Thoracic aorta (tissue), 2 donors: ENCODE measurements around the gene WEE2. TPM values are rescaled to one million over a fixed set of nuclear protein-coding genes. Genes with fewer than 3 reads are reported as not detected.

ENCODE experiments used
- ATAC-seq: fragments of 150-250 bp; one replicate; pipeline ENCODE4 v1.8.0; 2017; ENCODE audit warnings: low read depth; ENCODE audit not compliant: insufficient number of reproducible peaks, low FRiP score
- DNase-seq: peaks from one replicate; pipeline ENCODE4 v3.0.0-alpha.2; 2020; ENCODE audit warnings: low spot score
- H3K27ac ChIP-seq, 2 donors: fragments of 200-600 bp; sonication (generic); 1 replicate in 1 of 2; 2 replicates in 1 of 2; pipeline ENCODE4 v1.5.1; 2016; ENCODE audit warnings: mild to moderate bottlenecking in 2 of 2, moderate library complexity in 2 of 2
- H3K27me3 ChIP-seq: fragments of 200-600 bp; sonication (generic); replicated peaks from 2 replicates; pipeline ENCODE4 v1.6.0; 2016; ENCODE audit warnings: mild to moderate bottlenecking; ENCODE audit not compliant: insufficient read depth
- H3K36me3 ChIP-seq: fragments of 200-600 bp; sonication (generic); one replicate; pipeline ENCODE4 v1.5.1; 2016
- H3K4me1 ChIP-seq, 2 donors: fragments of 200-600 bp; sonication (generic); 1 replicate in 1 of 2; 2 replicates in 1 of 2; pipeline versions ENCODE4 v1.5.1 to v1.6.0; 2016; ENCODE audit warnings: low read depth in 2 of 2, mild to moderate bottlenecking in 1 of 2; ENCODE audit not compliant: control insufficient read depth in 1 of 2
- H3K4me3 ChIP-seq: fragments of 200-600 bp; sonication (generic); 2 replicates; pipeline ENCODE4 v1.5.1; 2016; ENCODE audit warnings: mild to moderate bottlenecking
- H3K9me3 ChIP-seq: fragments of 200-600 bp; sonication (generic); 2 replicates; pipeline ENCODE4 v1.5.1; 2016
- total RNA-seq, 2 donors: library from RNA; depleted of rRNA; stranded (reverse); fragments of >200 nt; gene quantifications; one replicate each; pipeline versions ENCODE4 v1.1.0 to v1.2.3, GENCODE V29; 2016
- TF ChIP-seq, protein P1 (sequence below): fragments of 200-600 bp; sonication (generic); IDR thresholded peaks from one replicate; pipeline ENCODE4 v1.5.1; 2019; ENCODE audit warnings: antibody characterized with exemption

WEE2 gene
- total RNA-seq, 2 donors from 2014 or later = not detected

DNA sequence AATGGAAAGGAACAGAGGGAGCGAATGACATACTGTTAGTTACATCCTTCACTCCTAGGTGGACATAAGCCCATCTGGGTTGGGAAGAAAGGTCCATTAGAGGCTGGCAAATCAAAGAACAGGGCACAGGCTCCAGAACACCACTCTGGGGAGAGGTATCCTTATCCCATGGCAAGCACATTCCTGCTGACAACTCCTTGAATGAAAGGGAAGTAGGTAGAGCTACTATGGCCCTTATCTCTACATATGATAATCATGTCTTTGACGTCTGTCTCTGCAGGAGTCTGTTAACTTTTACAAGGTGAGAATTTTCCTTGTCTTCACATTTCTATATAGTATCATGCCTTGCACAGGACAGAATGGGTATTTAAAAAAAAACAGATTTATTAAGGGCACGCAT lies 16.6 kb upstream of the WEE2 start:
- TF ChIP-seq, protein P1, sequence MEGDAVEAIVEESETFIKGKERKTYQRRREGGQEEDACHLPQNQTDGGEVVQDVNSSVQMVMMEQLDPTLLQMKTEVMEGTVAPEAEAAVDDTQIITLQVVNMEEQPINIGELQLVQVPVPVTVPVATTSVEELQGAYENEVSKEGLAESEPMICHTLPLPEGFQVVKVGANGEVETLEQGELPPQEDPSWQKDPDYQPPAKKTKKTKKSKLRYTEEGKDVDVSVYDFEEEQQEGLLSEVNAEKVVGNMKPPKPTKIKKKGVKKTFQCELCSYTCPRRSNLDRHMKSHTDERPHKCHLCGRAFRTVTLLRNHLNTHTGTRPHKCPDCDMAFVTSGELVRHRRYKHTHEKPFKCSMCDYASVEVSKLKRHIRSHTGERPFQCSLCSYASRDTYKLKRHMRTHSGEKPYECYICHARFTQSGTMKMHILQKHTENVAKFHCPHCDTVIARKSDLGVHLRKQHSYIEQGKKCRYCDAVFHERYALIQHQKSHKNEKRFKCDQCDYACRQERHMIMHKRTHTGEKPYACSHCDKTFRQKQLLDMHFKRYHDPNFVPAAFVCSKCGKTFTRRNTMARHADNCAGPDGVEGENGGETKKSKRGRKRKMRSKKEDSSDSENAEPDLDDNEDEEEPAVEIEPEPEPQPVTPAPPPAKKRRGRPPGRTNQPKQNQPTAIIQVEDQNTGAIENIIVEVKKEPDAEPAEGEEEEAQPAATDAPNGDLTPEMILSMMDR = no peak
- H3K9me3 ChIP-seq = no peaks in the 10 kb centered on the region
- H3K4me1 ChIP-seq = peaks cover 13 to 18% of the 10 kb centered on the region in 2 donors
- H3K27ac ChIP-seq = no peak overlapping the region
- H3K4me3 ChIP-seq = no peak overlapping the region
- H3K36me3 ChIP-seq = no peaks in the 10 kb centered on the region
- no peak for DNase-seq
- no peak for ATAC-seq
- no peaks in the 10 kb centered on the region for H3K27me3 ChIP-seq

DNA sequence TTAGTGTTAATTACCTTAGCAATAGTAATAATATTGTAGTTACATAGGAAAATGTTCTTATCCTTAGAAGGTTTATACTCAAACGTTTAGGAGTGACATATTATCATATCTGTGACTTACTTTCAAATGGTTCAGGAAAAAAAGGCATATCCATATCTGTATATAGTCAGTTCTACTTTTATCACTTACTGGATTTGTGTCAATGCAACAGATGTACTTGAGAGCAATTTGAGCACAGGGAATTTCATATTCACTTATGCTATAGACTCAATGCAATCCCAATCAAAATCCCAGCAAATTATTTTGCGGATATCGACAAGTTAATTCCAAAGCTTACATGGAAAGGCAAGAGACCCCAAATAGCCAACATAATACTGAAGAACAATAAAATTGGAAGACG lies 16.2 kb upstream of the WEE2 start:
- H3K4me1 ChIP-seq = peaks cover 10 to 18% of the 10 kb centered on the region in 2 donors
- no peaks in the 10 kb centered on the region for H3K27me3 ChIP-seq
- TF ChIP-seq, protein P1 = no peak
- H3K9me3 ChIP-seq = no peaks in the 10 kb centered on the region
- H3K36me3 ChIP-seq = no peaks in the 10 kb centered on the region
- ATAC-seq (no peak), DNase-seq (no peak)
- H3K4me3 ChIP-seq = no peak overlapping the region
- H3K27ac ChIP-seq = no peak overlapping the region

DNA sequence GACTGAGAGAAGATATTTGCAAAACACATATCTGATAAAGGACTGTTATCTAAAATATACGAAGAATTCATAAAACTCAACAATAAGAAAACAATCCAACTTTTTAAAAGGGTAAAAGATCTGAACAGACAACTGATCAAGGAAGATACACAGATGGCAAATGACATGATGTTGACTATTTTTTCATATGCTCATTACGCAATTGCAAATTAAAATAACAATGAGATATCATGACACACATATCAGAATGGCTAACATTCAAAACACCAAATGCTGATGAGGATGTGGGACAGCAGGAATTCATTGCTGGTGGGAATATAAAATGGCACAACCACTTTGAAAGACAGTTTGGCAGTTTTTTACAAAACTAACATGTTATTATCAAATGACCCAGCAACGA lies 15.1 kb upstream of the WEE2 start:
- DNase-seq (no peak), ATAC-seq (no peak)
- Histone ChIP-seq H3K27ac (no peak overlapping the region), H3K4me3 (no peak overlapping the region), H3K4me1 (peaks cover 7 to 17% of the 10 kb centered on the region in 2 donors), H3K27me3 (no peaks in the 10 kb centered on the region), H3K36me3 (no peaks in the 10 kb centered on the region), H3K9me3 (no peaks in the 10 kb centered on the region)
- TF ChIP-seq, protein P1 = no peak

DNA sequence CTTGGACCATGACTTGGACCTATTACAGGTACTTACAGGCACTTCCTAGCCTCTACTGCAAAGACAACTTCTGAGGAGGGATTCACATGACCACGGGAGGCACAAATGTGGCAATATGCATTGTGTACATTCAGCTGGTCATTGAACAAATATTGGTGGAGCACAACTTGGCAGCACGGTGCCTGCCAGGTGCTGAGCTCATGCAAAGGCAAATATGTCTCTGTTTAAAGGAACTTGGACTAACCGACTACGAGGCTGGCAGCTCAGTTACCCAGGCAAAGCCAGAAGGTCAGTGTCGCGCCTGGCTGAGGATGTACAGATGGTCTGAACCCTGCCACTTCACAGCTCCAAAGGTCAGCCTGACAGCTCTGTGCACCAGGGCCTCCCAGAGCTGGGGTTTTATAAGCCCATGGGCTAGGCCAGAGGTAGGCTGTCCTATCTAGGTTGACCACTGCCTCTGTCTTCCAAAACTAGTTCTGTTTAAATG lies 12.3 kb upstream of the WEE2 start:
- Histone ChIP-seq H3K27ac (no peak overlapping the region), H3K27me3 (no peaks in the 10 kb centered on the region), H3K4me1 (peaks cover 10 to 40% of the 10 kb centered on the region in 2 donors), H3K9me3 (no peaks in the 10 kb centered on the region), H3K36me3 (no peaks in the 10 kb centered on the region), H3K4me3 (no peak overlapping the region)
- no peak for ATAC-seq
- TF ChIP-seq, protein P1 = no peak
- no peak for DNase-seq

DNA sequence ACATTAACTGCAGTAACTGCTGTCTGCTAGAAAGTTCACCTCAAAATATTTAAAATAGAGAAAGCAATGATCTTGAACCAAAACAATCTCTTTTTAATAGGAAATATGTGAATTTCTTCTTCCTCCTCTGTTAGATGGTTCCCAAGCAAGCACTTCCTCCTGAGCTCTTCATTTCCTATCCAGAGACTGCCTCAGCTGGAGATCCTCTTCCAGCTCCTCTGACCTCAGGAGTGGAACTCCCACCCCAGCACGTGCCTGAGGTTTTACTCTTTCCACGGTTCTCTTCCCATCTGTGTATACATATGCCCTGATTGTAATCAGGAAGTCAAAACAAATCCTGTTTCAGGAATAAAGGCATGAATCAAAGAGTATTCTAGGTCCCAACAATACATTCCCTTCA lies 11.8 kb upstream of the WEE2 start:
- Histone ChIP-seq H3K9me3 (no peaks in the 10 kb centered on the region), H3K4me3 (no peak overlapping the region), H3K27ac (no peak overlapping the region), H3K27me3 (no peaks in the 10 kb centered on the region), H3K36me3 (no peaks in the 10 kb centered on the region), H3K4me1 (peaks cover 11 to 41% of the 10 kb centered on the region in 2 donors)
- TF ChIP-seq, protein P1 = no peak
- DNase-seq (no peak), ATAC-seq (no peak)
